NCI-H2029 treated with DMSO at 0.1 percent for 48 hours (cell line): Measurements from ENCODE around the gene PDS5A.
"Not testable (repeated sequence)": the region's sequence is repeated elsewhere in the genome, so short reads cannot be mapped to it uniquely, and the experiment has no call there.

Experiments
- DNase-seq: peaks from one replicate; lab custom pipeline; 2025; lab: John Stamatoyannopoulos, UW

Gene PDS5A

DNA sequence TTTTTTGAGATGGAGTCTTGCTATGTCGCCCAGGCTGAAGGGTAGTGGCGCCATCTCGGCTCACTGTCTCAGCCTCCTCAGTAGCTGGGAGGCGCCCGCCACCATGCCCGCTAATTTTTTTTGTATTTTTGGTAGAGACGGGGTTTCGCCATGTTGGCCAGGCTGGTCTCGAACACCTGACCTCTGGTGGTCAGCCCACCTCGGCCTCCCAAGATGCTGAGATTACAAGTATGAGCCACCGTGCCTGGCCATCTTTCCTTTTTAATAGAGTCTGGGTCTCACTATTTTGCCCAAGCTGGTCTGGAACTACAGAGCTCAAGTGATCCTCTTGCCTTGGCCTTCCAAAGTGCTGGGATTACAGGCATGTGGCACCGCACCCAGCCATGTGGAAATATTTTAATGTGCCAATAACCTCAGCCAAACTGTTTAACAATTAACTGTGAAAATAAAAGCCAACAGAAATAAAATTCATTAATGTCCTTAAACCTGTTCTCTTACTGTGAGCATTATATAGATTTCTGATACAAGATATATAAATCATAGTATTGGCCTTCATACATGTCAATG is 16.3 kb downstream of the PDS5A start:
- DNase-seq = no peak

DNA sequence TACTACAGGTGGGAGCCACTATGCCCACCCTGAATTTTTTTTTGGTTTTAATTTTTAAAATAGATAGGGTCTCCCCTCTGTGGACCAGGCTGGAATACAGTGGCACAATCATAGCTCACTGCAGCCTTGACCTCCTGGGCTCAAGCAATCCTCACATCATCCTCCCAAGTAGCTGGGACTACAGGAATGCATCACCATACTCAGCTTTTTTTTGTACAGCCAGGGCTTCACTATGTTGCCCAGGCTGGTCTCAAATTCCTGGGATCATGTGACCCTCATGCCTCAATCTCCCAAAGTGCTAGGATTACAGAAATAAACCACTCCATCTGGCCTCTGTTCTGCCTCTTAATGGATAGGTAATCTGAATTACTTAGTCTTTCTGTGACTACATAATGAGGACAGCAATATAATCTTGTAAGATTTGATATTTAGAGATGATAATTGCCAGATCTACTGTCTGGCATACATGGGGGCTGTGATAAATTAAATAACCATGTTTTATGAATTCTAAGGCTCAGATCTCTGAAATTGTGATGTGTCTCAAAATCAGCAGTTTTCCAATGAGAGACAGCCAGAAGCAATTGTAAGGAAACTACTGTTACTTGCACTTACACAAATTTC is 26.7 kb downstream of the PDS5A start:
- no peak for DNase-seq

- DNase-seq = no peak
These were observed 29.7 kb downstream of the PDS5A start for GRCh38 chr4:39947963-39948362.

- no peak for DNase-seq
These were observed 30.3 kb downstream of the PDS5A start for GRCh38 chr4:39947417-39947816.

GRCh38 chr4:39944245-39944644 is 33.5 kb downstream of the PDS5A start:
- not testable (repeated sequence) for DNase-seq

- DNase-seq = no peak
These were observed 35.2 kb downstream of the PDS5A start for GRCh38 chr4:39942507-39942906.

- DNase-seq = no peak
These were observed 36.0 kb downstream of the PDS5A start for GRCh38 chr4:39941682-39942217.

DNA sequence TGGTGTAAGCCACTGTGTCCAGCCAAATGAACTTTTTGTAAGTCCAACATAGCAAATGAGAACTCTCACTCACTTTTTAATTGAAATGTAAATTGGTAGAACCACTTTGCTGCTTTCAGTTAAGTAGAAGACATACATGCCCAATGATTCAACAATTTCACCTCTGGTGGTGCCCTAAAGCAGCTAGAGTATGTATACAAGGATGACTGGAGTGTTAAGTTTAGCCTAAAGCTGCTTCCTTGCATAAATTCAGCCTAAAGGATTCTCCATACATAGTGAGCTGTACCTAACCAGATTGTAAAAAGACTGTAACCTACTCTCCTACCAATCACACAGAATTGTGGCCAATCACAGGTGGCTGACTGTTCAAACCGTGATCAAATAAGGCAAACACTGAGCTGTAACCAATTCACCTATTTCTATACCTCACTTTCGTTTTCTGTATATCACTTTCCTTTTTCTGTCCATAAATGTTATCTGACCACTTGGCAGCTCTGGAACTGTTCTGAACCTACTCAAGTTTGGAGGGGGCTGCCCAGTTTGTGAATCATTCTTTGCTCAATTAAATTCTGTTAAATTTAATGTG is 39.9 kb downstream of the PDS5A start:
- no peak for DNase-seq

- DNase-seq = no peak
These were observed 40.9 kb downstream of the PDS5A start for GRCh38 chr4:39936565-39937418.

GRCh38 chr4:39933671-39934590 is 43.8 kb downstream of the PDS5A start:
- no peak for DNase-seq

DNA sequence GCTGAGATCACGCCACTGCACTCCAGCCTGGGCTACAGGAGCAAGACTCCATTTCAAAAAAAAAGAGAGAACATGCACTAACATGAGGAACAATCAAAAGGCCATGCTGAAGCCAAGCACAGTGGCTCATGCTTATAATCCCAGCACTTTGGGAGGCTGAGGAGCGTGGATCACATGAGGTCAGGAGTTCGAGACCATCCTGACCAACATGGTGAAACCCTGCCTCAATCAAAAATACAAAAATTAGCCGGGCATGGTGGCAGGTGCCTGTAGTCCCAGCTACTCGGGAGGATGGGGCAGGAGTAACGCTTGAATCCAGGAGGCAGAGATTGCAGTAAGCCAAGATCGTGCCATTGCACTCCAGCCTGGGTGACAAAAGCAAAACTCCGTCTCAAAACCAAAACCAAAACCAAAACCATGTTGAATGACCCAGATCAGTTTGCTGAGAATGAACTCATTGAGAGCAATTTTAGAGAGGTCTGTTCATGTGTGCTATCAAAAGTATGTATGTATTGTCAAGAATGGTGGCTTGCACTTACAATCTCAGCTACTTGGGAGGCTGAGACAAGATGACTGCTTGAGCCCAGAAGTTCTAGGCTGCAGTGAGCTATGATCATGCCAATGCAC is 44.8 kb downstream of the PDS5A start:
- no peak for DNase-seq

- peak; percentile 15 for DNase-seq
These were observed 46.2 kb downstream of the PDS5A start for GRCh38 chr4:39931441-39931901.

- DNase-seq = no peak
These were observed 49.2 kb downstream of the PDS5A start for GRCh38 chr4:39928538-39928937.

DNA sequence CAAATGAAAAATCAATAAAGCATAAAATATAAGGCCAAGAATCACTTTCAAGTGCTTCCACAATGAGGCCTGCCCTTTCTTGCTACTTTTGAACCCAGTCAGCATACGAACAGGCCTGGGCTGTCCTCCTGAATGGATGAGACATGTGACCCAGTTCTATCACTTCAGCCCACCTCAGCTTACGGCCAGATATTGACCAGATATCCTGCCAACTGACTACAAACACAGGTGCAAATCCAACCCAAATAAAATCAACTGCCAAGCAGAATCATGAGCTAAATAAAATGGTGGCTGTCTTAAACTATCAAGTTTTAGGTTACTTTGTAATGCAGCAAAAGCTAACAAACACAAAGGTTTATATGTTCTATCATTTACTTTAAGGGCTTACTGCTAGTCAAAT is 53.7 kb downstream of the PDS5A start:
- no peak for DNase-seq

DNA sequence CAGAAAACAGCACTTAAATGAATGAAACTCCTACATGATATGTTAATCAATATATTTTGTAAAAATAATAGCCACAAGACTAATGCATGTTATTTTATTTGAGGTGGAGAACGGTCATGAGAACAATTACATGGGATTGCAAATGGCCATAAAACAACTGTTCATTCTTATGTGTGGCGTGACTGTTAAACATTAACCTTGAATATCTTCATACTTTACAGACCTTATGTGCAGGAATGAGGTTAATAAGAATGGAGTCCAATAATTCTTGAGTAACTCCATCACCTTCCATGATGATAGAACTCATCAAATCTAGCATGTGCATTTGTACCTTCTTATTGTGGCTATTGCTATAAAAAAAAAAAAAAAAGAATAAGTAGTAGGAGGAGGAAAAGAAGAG is 55.3 kb downstream of the PDS5A start:
- DNase-seq = no peak

DNA sequence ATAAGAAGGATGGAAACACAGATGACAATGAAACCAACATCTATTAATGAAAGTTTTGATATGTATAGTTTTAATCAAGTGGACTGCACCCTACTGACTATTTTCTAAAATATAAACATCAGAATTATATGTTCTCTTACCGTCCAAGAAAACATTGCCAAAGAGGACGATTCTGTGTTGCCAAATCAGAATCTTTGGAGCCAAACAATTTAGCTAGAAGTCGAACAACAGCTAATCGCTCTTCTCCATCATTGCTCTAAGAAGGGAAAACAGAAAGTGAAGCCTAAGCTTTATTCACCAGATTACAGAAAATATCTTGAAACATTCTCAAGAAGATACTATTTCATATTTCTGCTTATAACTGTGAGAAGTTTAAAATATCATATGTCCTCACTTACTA is 64.2 kb downstream of the PDS5A start:
- DNase-seq = no peak

GRCh38 chr4:39910064-39910463 is 67.6 kb downstream of the PDS5A start:
- DNase-seq = no peak

DNA sequence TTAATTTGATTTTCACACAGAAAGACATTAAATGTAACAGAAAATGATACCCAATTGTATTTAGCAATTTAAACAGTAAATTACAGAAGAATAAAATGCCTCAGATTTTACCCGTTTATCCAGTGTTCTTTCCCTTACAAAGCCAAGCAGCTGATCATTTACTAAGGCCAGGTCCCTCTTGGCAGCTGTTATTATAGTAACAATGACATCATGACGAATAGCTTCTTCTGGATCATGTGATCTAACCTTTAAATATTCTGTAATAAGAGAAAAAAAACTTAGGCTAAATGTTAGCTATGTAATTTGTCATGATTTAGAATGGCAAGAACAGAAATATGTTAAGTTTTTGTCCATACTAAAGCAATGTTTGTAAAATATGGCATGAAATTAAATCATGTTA is 69.4 kb downstream of the PDS5A start:
- DNase-seq = no peak

GRCh38 chr4:39905656-39906055 is 72.1 kb downstream of the PDS5A start:
- DNase-seq = no peak

DNA sequence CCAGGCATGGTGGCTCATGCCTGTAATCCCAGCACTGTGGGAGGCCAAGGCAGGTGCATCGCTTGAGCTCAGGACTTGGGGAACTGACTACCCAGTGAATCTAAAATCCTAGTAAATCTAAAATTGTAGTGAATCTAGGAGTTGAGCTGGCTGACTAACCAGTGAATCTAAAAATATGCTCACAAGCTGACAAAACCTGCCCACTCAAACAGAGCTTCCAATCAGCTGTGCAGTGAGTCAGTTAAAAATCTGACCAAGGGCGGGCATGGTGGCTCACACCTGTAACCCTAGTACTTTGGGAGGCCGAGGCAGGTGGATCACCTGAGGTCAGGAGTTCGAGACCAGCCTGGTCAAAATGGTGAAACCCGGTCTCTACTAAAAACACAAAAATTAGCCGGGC is 72.7 kb downstream of the PDS5A start:
- not testable (repeated sequence) for DNase-seq

- no peak for DNase-seq
These were observed 76.7 kb downstream of the PDS5A start for GRCh38 chr4:39900966-39901365.
